T-cell (primary cell): Measurements from ENCODE around the gene SH3RF3. TPM values are rescaled to one million over a fixed set of nuclear protein-coding genes. Genes with fewer than 3 reads are reported as not detected.

Source experiments
- ATAC-seq, 4 experiments: fragments of 200-7000 bp in 3 of 4; fragments of 150-1000 bp in 1 of 4; cut with Tn5 transposase; replicated peaks in 1 of 4; 1 replicate in 3 of 4; 2 replicates in 1 of 4; pipeline ENCODE4 v1.10.0; 2021; ENCODE audit warnings: moderate library complexity in 3 of 4, mild to moderate bottlenecking in 2 of 4, moderate number of reproducible peaks in 1 of 4
- CTCF ChIA-PET, 2 donors: fragments of 300-600 bp; sonication (Branson Sonifier 250); formaldehyde crosslinking; loops; one replicate each; lab custom pipeline; 2022; ENCODE audit warnings: antibody characterized with exemption in 2 of 2; lab: Charles Lee
- POLR2A ChIA-PET, 2 donors: fragments of 300-600 bp; sonication (Branson Sonifier 250); formaldehyde crosslinking; loops; one replicate each; lab custom pipeline; 2022; ENCODE audit warnings: antibody characterized with exemption in 2 of 2; lab: Charles Lee
- DNase-seq, 35 experiments: peaks; one replicate each; pipeline versions ENCODE4 v3.0.0 to v3.0.0-alpha.2; 2013 to 2023
- H3K27ac ChIP-seq: one replicate; pipeline ENCODE4 v1.5.1; 2013; ENCODE audit warnings: low read length
- H3K27me3 ChIP-seq, 2 experiments: replicated peaks in 1 of 2; 1 replicate in 1 of 2; 2 replicates in 1 of 2; pipeline versions ENCODE4 v1.6.1 to v1.7.0; 2013; ENCODE audit warnings: low read length in 1 of 2, mixed read lengths in 1 of 2; ENCODE audit not compliant: control insufficient read depth in 2 of 2, insufficient read depth in 2 of 2; ENCODE audit errors: extremely low read depth in 1 of 2
- H3K36me3 ChIP-seq, 2 donors: 1 replicate in 1 of 2; 2 replicates in 1 of 2; pipeline versions ENCODE4 v1.6.1 to v1.7.0; 2013; ENCODE audit warnings: low read length in 1 of 2; ENCODE audit not compliant: control insufficient read depth in 2 of 2, insufficient read depth in 1 of 2; ENCODE audit errors: extremely low read depth in 1 of 2
- H3K4me1 ChIP-seq, 2 experiments: 1 replicate in 1 of 2; 2 replicates in 1 of 2; pipeline versions ENCODE4 v1.6.1 to v1.7.0; 2013; ENCODE audit warnings: low read length in 2 of 2, mixed read lengths in 1 of 2; ENCODE audit not compliant: insufficient read depth in 2 of 2, control insufficient read depth in 1 of 2; ENCODE audit errors: extremely low read depth in 1 of 2
- H3K4me3 ChIP-seq, 2 donors: 1 replicate in 1 of 2; 2 replicates in 1 of 2; pipeline versions ENCODE4 v1.5.1 to v1.7.0; 2013; ENCODE audit warnings: mild to moderate bottlenecking in 2 of 2, low read length in 1 of 2, moderate library complexity in 1 of 2; ENCODE audit not compliant: control insufficient read depth in 1 of 2; ENCODE audit errors: extremely low read depth in 1 of 2
- H3K9me3 ChIP-seq: 2 replicates; pipeline ENCODE4 v1.7.0; 2013
- H3K27ac Mint-ChIP-seq, 2 donors: one replicate each; pipeline ENCODE4 v1.8.0; 2020 to 2021; ENCODE audit warnings: mild to moderate bottlenecking in 2 of 2, mixed read lengths in 2 of 2
- H3K27me3 Mint-ChIP-seq, 2 donors: one replicate each; pipeline ENCODE4 v1.8.0; 2021 to 2022; ENCODE audit warnings: mixed read lengths in 2 of 2
- H3K36me3 Mint-ChIP-seq: one replicate; pipeline ENCODE4 v1.8.0; 2021; ENCODE audit warnings: mixed read lengths
- H3K4me1 Mint-ChIP-seq, 3 donors: one replicate each; pipeline ENCODE4 v1.8.0; 2020 to 2022; ENCODE audit warnings: mixed read lengths in 3 of 3, mild to moderate bottlenecking in 1 of 3
- H3K4me3 Mint-ChIP-seq, 3 donors: one replicate each; pipeline ENCODE4 v1.8.0; 2020 to 2022; ENCODE audit warnings: mild to moderate bottlenecking in 3 of 3, mixed read lengths in 3 of 3, moderate library complexity in 3 of 3
- H3K9me3 Mint-ChIP-seq, 3 donors: one replicate each; pipeline ENCODE4 v1.8.0; 2020 to 2022; ENCODE audit warnings: mixed read lengths in 3 of 3
- WGBS: methylation state at CpG from one replicate; pipeline ENCODE4 v1.1.5; 2013; ENCODE audit warnings: missing lambda C conversion rate; ENCODE audit not compliant: insufficient coverage; 5-methylcytosine and 5-hydroxymethylcytosine counted together
- total RNA-seq, 35 experiments: library from RNA in 6 of 35; stranded (reverse) in 6 of 35; fragments of 120-200 nt in 1 of 35; gene quantifications; one replicate each; pipeline versions ENCODE4 v1.2.1 to v1.2.4 and lab custom pipeline; 2013 to 2026

Gene SH3RF3
- total RNA-seq, 5 donors from 2014 or later (not counting 1 experiment from before 2014, with no cell fraction given) = 1.8 to 4.6 (median 3.6) TPM

- CTCF ChIA-PET = no interaction called here
- 90% methylated on average over 7 of the region's 7 CpGs for WGBS
- Histone ChIP-seq H3K36me3 (no peaks in the 10 kb centered on the region), H3K9me3 (no peaks in the 10 kb centered on the region), H3K27me3 (peaks cover 0 to 16% of the 10 kb centered on the region in 2 experiments), H3K27ac (no peak overlapping the region), H3K4me1 (peaks cover 15 to 16% of the 10 kb centered on the region in 2 experiments), H3K4me3 (no peak overlapping the region)
- POLR2A ChIA-PET = no interaction called here
- H3K27me3 Mint-ChIP-seq = peaks cover 0 to 2% of the 10 kb centered on the region in 2 donors
- H3K4me3 Mint-ChIP-seq = no peak overlapping the region
- DNase-seq = no peak
- ATAC-seq = no peak
- peaks cover 8 to 43% (median 18%) of the 10 kb centered on the region in 3 donors for H3K4me1 Mint-ChIP-seq
- no peaks in the 10 kb centered on the region for H3K9me3 Mint-ChIP-seq
- no peak overlapping the region for H3K27ac Mint-ChIP-seq
- H3K36me3 Mint-ChIP-seq = no peaks in the 10 kb centered on the region
These were observed 271.1 kb downstream of the SH3RF3 start for GRCh38 chr2:109400102-109400501.

- H3K36me3 ChIP-seq = no peaks in the 10 kb centered on the region
- ChIA-PET CTCF (no interaction called here), POLR2A (no interaction called here)
- H3K27me3 ChIP-seq = peaks cover 0 to 20% of the 10 kb centered on the region in 2 experiments
- no peaks in the 10 kb centered on the region for H3K36me3 Mint-ChIP-seq
- no peaks in the 10 kb centered on the region for H3K9me3 Mint-ChIP-seq
- H3K4me3 Mint-ChIP-seq = no peak overlapping the region
- DNase-seq (no peak), ATAC-seq (no peak)
- H3K27ac Mint-ChIP-seq = no peak overlapping the region
- WGBS = 47% methylated on average over 2 of the region's 3 CpGs
- H3K27ac ChIP-seq = no peak overlapping the region
- no peak overlapping the region for H3K4me3 ChIP-seq
- H3K9me3 ChIP-seq = no peaks in the 10 kb centered on the region
- H3K27me3 Mint-ChIP-seq = peaks cover 0 to 2% of the 10 kb centered on the region in 2 donors
- peaks cover 8 to 38% (median 10%) of the 10 kb centered on the region in 3 donors for H3K4me1 Mint-ChIP-seq
- peaks cover 12 to 15% of the 10 kb centered on the region in 2 experiments for H3K4me1 ChIP-seq
These were observed 272.4 kb downstream of the SH3RF3 start for GRCh38 chr2:109401370-109401769.

GRCh38 chr2:109402180-109402579, 273.2 kb downstream of the SH3RF3 start:
- Mint-ChIP-seq H3K27ac (no peak overlapping the region), H3K9me3 (no peaks in the 10 kb centered on the region), H3K27me3 (peaks cover 0 to 2% of the 10 kb centered on the region in 2 donors), H3K4me1 (peaks cover 7 to 29% (median 8%) of the 10 kb centered on the region in 3 donors), H3K4me3 (no peak overlapping the region), H3K36me3 (no peaks in the 10 kb centered on the region)
- Histone ChIP-seq H3K4me1 (peaks cover 4 to 7% of the 10 kb centered on the region in 2 experiments), H3K4me3 (no peak overlapping the region), H3K27me3 (peaks cover 0 to 16% of the 10 kb centered on the region in 2 experiments), H3K9me3 (no peaks in the 10 kb centered on the region), H3K36me3 (no peaks in the 10 kb centered on the region), H3K27ac (no peak overlapping the region)
- ChIA-PET POLR2A (no interaction called here), CTCF (no interaction called here)
- ATAC-seq = no peak
- no peak for DNase-seq
- 75% methylated on average over 7 of the region's 8 CpGs for WGBS

GRCh38 chr2:109402980-109403840, 274.2 kb downstream of the SH3RF3 start:
- POLR2A ChIA-PET = no interaction called here
- Histone ChIP-seq H3K27me3 (peaks cover 0 to 12% of the 10 kb centered on the region in 2 experiments), H3K4me1 (no peaks in the 10 kb centered on the region), H3K4me3 (no peak overlapping the region), H3K9me3 (no peaks in the 10 kb centered on the region), H3K36me3 (no peaks in the 10 kb centered on the region), H3K27ac (no peak overlapping the region)
- no peak for ATAC-seq
- no peaks in the 10 kb centered on the region for H3K9me3 Mint-ChIP-seq
- CTCF ChIA-PET = no interaction called here
- H3K4me3 Mint-ChIP-seq = no peak overlapping the region
- H3K27ac Mint-ChIP-seq = no peak overlapping the region
- peaks cover 0 to 20% (median 3%) of the 10 kb centered on the region in 3 donors for H3K4me1 Mint-ChIP-seq
- H3K27me3 Mint-ChIP-seq = peaks cover 0 to 2% of the 10 kb centered on the region in 2 donors
- H3K36me3 Mint-ChIP-seq = no peaks in the 10 kb centered on the region
- 51% methylated on average over 15 of the region's 17 CpGs for WGBS
- DNase-seq = no peak

- H3K4me1 Mint-ChIP-seq = peaks cover 0 to 20% (median 3%) of the 10 kb centered on the region in 3 donors
- Histone ChIP-seq H3K36me3 (no peaks in the 10 kb centered on the region), H3K27ac (no peak overlapping the region), H3K9me3 (no peaks in the 10 kb centered on the region), H3K4me3 (no peak overlapping the region), H3K27me3 (peaks cover 0 to 9% of the 10 kb centered on the region in 2 experiments), H3K4me1 (no peaks in the 10 kb centered on the region)
- no peak for DNase-seq
- CTCF ChIA-PET = no interaction called here
- no peaks in the 10 kb centered on the region for H3K36me3 Mint-ChIP-seq
- H3K9me3 Mint-ChIP-seq = no peaks in the 10 kb centered on the region
- ATAC-seq = no peak
- H3K27me3 Mint-ChIP-seq = no peaks in the 10 kb centered on the region
- POLR2A ChIA-PET = no interaction called here
- WGBS = no CpG with 5 or more reads among the region's 5 CpGs
- H3K27ac Mint-ChIP-seq = no peak overlapping the region
- no peak overlapping the region for H3K4me3 Mint-ChIP-seq
These were observed 274.8 kb downstream of the SH3RF3 start for GRCh38 chr2:109403841-109404201.

GRCh38 chr2:109404681-109405080, 275.7 kb downstream of the SH3RF3 start:
- CTCF ChIA-PET = no interaction called here
- 92% methylated on average over 5 of the region's 6 CpGs for WGBS
- H3K4me1 Mint-ChIP-seq = peaks cover 0 to 20% (median 3%) of the 10 kb centered on the region in 3 donors
- no peaks in the 10 kb centered on the region for H3K36me3 Mint-ChIP-seq
- DNase-seq = no peak
- H3K4me1 ChIP-seq = no peaks in the 10 kb centered on the region
- no peak overlapping the region for H3K27ac ChIP-seq
- no peak overlapping the region for H3K4me3 Mint-ChIP-seq
- no peak overlapping the region for H3K4me3 ChIP-seq
- no peak for ATAC-seq
- peaks cover 0 to 9% of the 10 kb centered on the region in 2 experiments for H3K27me3 ChIP-seq
- H3K9me3 ChIP-seq = no peaks in the 10 kb centered on the region
- H3K27me3 Mint-ChIP-seq = no peaks in the 10 kb centered on the region
- H3K36me3 ChIP-seq = no peaks in the 10 kb centered on the region
- POLR2A ChIA-PET = no interaction called here
- H3K27ac Mint-ChIP-seq = no peak overlapping the region
- no peaks in the 10 kb centered on the region for H3K9me3 Mint-ChIP-seq
